ENCODE data around the gene KLHL29.

The KLHL29 gene

DNA sequence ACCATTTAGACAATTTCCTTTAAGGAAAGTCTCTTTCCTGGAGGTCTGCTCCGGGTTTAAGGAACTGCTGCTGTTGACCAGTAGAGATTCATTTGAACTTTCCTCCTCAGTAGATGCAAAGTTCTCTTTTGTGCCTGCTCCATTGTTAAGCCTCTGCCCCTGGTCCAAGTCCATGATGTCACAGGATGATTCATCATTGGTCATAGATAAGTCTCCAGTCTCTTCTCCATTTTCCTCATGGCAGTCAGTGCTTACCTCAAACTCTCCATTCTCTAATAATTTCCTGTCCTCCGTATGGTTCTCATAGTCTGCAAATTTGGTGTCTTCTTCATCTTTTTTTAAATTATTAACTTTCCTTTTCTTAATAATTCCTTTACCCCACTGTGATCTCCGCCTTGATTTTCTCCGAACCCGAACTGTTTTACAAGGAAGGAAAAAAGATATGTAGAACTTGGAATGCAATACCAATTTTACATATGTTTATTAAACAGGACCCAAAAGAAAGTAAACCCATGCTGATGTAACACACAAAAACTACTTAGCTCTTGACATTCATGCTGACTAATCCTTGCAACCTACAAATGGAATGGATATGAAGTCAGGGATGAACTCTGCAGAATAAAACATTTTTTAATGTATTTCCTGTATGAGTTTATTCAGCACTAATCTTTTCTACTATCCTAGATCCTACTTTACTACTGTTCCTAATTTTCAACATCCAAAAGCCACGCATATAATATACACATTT is 372.9 kb downstream of the KLHL29 start:
- no peak for DNase-seq
